HepG2 (cell line): ENCODE data around the gene TMEM154. TPM values are rescaled to one million over a fixed set of nuclear protein-coding genes. Genes with fewer than 3 reads are reported as not detected.
A peak's percentile ranks its signal among the peaks of the same experiment; 100 is the strongest.

Source experiments
- ATAC-seq: fragments of 200-7000 bp; cut with Tn5 transposase; 3 replicates; pipeline ENCODE4 v1.9.1; 2020; ENCODE audit warnings: mild to moderate bottlenecking, moderate library complexity
- BruUV-seq: library from RNA; stranded (reverse); fragments of 400-500 nt; replicated peaks from 2 replicates; lab custom pipeline; 2021; lab: Mats Ljungman, UMichigan
- CTCF ChIA-PET: fragments of 300-600 bp; formaldehyde crosslinking; extraction: SDS; loops from one replicate; lab custom pipeline; 2021; ENCODE audit warnings: low total read pairs, inconsistent platforms, low intra/inter-chr PET ratio; lab: Yijun Ruan, JAX
- POLR2A ChIA-PET: fragments of 350-600 bp; sonication (Branson Sonifier 250); formaldehyde crosslinking; loops from one replicate; lab custom pipeline; 2020; ENCODE audit warnings: antibody characterized with exemption, inconsistent platforms; lab: Yijun Ruan, JAX
- DNase-seq: peaks from one replicate; pipeline ENCODE4 v3.0.0-alpha.2; 2015; ENCODE audit warnings: low spot score
- FAIRE-seq: peaks from 3 replicates; lab custom pipeline; 2011; peaks lifted over from hg19 to GRCh38; lab: Jason Lieb, UNC
- H2AFZ ChIP-seq: one replicate; pipeline ENCODE4 v1.6.1; 2011; ENCODE audit warnings: low read length, inconsistent platforms
- H3K27ac ChIP-seq: fragments of 300-600 bp; 3 replicates; pipeline ENCODE4 v1.8.0; 2011; ENCODE audit warnings: mixed run types, mild to moderate bottlenecking, mixed read lengths, low read length, inconsistent platforms; ENCODE audit not compliant: insufficient read depth; ENCODE audit errors: extremely low read length
- H3K27me3 ChIP-seq, 2 experiments: fragments of 200-600 bp in 1 of 2; 2 replicates in 1 of 2; 3 replicates in 1 of 2; pipeline versions ENCODE4 v1.6.0 to v1.8.0; 2011; ENCODE audit warnings: low read length in 2 of 2, mild to moderate bottlenecking in 2 of 2, moderate library complexity in 2 of 2, inconsistent platforms in 1 of 2; ENCODE audit not compliant: insufficient read depth in 2 of 2, control insufficient read depth in 1 of 2
- H3K36me3 ChIP-seq, 2 experiments: fragments of 200-600 bp in 1 of 2; replicated peaks in 1 of 2; 2 replicates in 1 of 2; 3 replicates in 1 of 2; pipeline versions ENCODE4 v1.5.1 to v1.8.0; 2011; ENCODE audit warnings: low read length in 2 of 2, inconsistent platforms in 1 of 2; ENCODE audit not compliant: insufficient read depth in 2 of 2, control insufficient read depth in 1 of 2
- H3K4me1 ChIP-seq: 2 replicates; pipeline ENCODE4 v1.5.1; 2012; ENCODE audit warnings: low read length, inconsistent platforms; ENCODE audit not compliant: insufficient read depth
- H3K4me2 ChIP-seq: 2 replicates; pipeline ENCODE4 v1.6.0; 2011; ENCODE audit warnings: low read depth, low read length, inconsistent platforms
- H3K4me3 ChIP-seq, 3 experiments: fragments of 200-600 bp in 1 of 3; sonication (generic), shearing (Covaris generic) in 1 of 3; replicated peaks in 1 of 3; 2 replicates each; pipeline ENCODE4 v1.5.1; 2011 to 2016; ENCODE audit warnings: low read length in 3 of 3, inconsistent platforms in 2 of 3, low read depth in 2 of 3, mild to moderate bottlenecking in 2 of 3, control low read depth in 1 of 3, mixed read lengths in 1 of 3; ENCODE audit not compliant: insufficient read depth in 1 of 3
- H3K79me2 ChIP-seq: one replicate; pipeline ENCODE4 v1.6.1; 2011; ENCODE audit warnings: low read length, inconsistent platforms; ENCODE audit not compliant: insufficient read depth
- H3K9ac ChIP-seq: 2 replicates; pipeline ENCODE4 v1.6.0; 2011; ENCODE audit warnings: mild to moderate bottlenecking, low read depth, low read length, inconsistent platforms; ENCODE audit not compliant: insufficient read depth
- H3K9me3 ChIP-seq: 2 replicates; pipeline ENCODE4 v1.5.1; 2012; ENCODE audit warnings: mild to moderate bottlenecking, low read length
- H4K20me1 ChIP-seq: 2 replicates; pipeline ENCODE4 v1.6.0; 2011; ENCODE audit warnings: inconsistent platforms, mild to moderate bottlenecking, low read length, moderate library complexity; ENCODE audit not compliant: insufficient read depth
- GATAD2A ChIP-seq: IDR thresholded peaks from 2 replicates; pipeline ENCODE4 v1.6.1; 2016
- KLF9 ChIP-seq: IDR thresholded peaks from 2 replicates; pipeline ENCODE4 v1.6.1; 2016; ENCODE audit warnings: low read depth
- NR2F1 ChIP-seq, 2 experiments: fragments of 450-650 bp in 1 of 2; formaldehyde crosslinking in 1 of 2; IDR thresholded peaks; 2 replicates each; pipeline versions ENCODE4 v1.5.0 to v1.6.1; 2016 to 2020; ENCODE audit warnings: mild to moderate bottlenecking in 1 of 2, missing compliant biosample characterization in 1 of 2, missing genetic modification reagents in 1 of 2, moderate library complexity in 1 of 2
- TEAD3 ChIP-seq: optimal IDR thresholded peaks from 2 replicates; pipeline ENCODE3; 2016; ENCODE audit warnings: borderline replicate concordance
- ZFP1 ChIP-seq: IDR thresholded peaks from 2 replicates; pipeline ENCODE4 v1.6.1; 2016
- ZNF235 ChIP-seq: sonication (generic); formaldehyde crosslinking; IDR thresholded peaks from 2 replicates; pipeline ENCODE4 v1.8.1; 2023; ENCODE audit warnings: mild to moderate bottlenecking, missing genetic modification reagents, borderline replicate concordance
- ZNF557 ChIP-seq: sonication (generic); formaldehyde crosslinking; IDR thresholded peaks from 2 replicates; pipeline ENCODE4 v1.4.0; 2020; ENCODE audit warnings: missing genetic modification reagents
- WGBS: methylation state at CpG from one replicate; pipeline ENCODE4 v1.1.6; 2017; ENCODE audit warnings: low lambda C conversion rate; 5-methylcytosine and 5-hydroxymethylcytosine counted together
- in situ Hi-C: cut with HindIII; loops from 2 replicates; pipeline ENCODE4 v1.10.0; 2017; ENCODE audit warnings: low pct_unique_long_range_greater_than_20kb; ENCODE audit not compliant: extremely low pct_ligation_motif_present
- intact Hi-C: fragments of 100-400 bp; cut with micrococcal nuclease; formaldehyde crosslinking; loops from one replicate; pipeline ENCODE4 v1.10.0; 2022; ENCODE audit not compliant: unreplicated experiment
- polyA plus RNA-seq, 8 experiments: library from polyadenylated mRNA; depleted of rRNA in 3 of 8; stranded (reverse) in 7 of 8; unstranded in 1 of 8; fragments of >200 nt; fragmentation: Illumina TruSeq in 4 of 8; extraction: Trizol in 4 of 8; gene quantifications; 2 replicates each; pipeline versions ENCODE4 v1.2.1 to v1.2.3, GENCODE V29; 2011 to 2016; ENCODE audit warnings: low read depth in 4 of 8, missing spikeins in 1 of 8, mixed read lengths in 1 of 8; ENCODE audit not compliant: insufficient read depth in 1 of 8
- total RNA-seq, 5 experiments: library from RNA; depleted of rRNA; stranded (reverse); fragments of >200 nt; fragmentation: Illumina TruSeq; extraction: Trizol; gene quantifications; 2 replicates each; pipeline ENCODE4 v1.2.3, GENCODE V29; 2016; ENCODE audit warnings: low read depth in 1 of 5
- TF ChIP-seq, protein P1 (sequence below): sonication (generic); formaldehyde crosslinking; IDR thresholded peaks from 2 replicates; pipeline ENCODE4 v1.8.0; 2022; ENCODE audit warnings: mild to moderate bottlenecking, missing genetic modification reagents, borderline replicate concordance
- TF ChIP-seq, protein P2 (sequence below): sonication (generic); formaldehyde crosslinking; IDR thresholded peaks from 2 replicates; pipeline ENCODE4 v1.8.0; 2022; ENCODE audit warnings: mild to moderate bottlenecking, missing genetic modification reagents, moderate library complexity
- TF ChIP-seq, protein P3 (sequence below): sonication (generic); formaldehyde crosslinking; IDR thresholded peaks from 2 replicates; pipeline ENCODE4 v1.9.0; 2021; ENCODE audit warnings: missing genetic modification reagents, borderline replicate concordance

Gene TMEM154
- total and polyA plus RNA-seq, 2 of the 13 experiments (the other 11 are each of a cell fraction or from before 2014, with no cell fraction given): 0.03 TPM; not detected in 1

DNA sequence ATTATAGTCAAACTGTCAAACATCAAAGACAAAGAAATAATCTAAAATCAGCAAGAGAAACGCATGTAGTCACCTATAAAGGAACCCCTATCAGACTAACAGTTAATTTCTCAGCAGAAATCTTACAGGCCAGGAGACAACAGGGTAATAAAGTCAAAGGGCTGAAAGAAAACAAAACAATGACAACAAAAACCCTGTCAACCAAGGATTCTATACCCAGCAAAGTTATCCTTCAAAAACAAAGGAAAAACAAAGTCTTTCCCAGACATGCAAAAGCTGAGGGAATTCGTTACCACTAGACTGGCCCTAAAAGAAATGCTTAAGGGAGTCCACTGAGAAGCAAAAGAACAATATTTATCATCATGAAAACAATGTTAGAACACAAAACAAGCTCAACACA, 22.1 kb downstream of the TMEM154 start:
- no peak overlapping the region for H3K27ac ChIP-seq
- no TSS peak for BruUV-seq
- DNase-seq (no peak), ATAC-seq (no peak)
- in situ Hi-C loops (no loop called here), intact Hi-C loops (no loop called here)
- 0% methylated on average over 2 of the region's 2 CpGs for WGBS
- POLR2A ChIA-PET: no interaction called here
- H3K9ac ChIP-seq: no peak overlapping the region
- H3K27me3 ChIP-seq: no peaks in the 10 kb centered on the region; a peak in 1 of 5 replicates
- H2AFZ ChIP-seq: no peak overlapping the region
- H4K20me1 ChIP-seq: no peaks in the 10 kb centered on the region
- no peak overlapping the region for H3K4me2 ChIP-seq
- TF ChIP-seq ZNF235 (CRISPR knock-in tag) (no peak), ZFP1 (CRISPR knock-in tag) (peak; percentile 75; the same call in 1 of the 2 replicates)
- TF ChIP-seq, all 625 proteins: peak for 1
- no peaks in the 10 kb centered on the region for H3K79me2 ChIP-seq
- no peaks in the 10 kb centered on the region for H3K36me3 ChIP-seq
- no peak overlapping the region for H3K4me3 ChIP-seq
- H3K4me1 ChIP-seq: peaks cover 10% of the 10 kb centered on the region
- peaks cover 24% of the 10 kb centered on the region for H3K9me3 ChIP-seq
- CTCF ChIA-PET: no interaction called here
- no peak for FAIRE-seq

DNA sequence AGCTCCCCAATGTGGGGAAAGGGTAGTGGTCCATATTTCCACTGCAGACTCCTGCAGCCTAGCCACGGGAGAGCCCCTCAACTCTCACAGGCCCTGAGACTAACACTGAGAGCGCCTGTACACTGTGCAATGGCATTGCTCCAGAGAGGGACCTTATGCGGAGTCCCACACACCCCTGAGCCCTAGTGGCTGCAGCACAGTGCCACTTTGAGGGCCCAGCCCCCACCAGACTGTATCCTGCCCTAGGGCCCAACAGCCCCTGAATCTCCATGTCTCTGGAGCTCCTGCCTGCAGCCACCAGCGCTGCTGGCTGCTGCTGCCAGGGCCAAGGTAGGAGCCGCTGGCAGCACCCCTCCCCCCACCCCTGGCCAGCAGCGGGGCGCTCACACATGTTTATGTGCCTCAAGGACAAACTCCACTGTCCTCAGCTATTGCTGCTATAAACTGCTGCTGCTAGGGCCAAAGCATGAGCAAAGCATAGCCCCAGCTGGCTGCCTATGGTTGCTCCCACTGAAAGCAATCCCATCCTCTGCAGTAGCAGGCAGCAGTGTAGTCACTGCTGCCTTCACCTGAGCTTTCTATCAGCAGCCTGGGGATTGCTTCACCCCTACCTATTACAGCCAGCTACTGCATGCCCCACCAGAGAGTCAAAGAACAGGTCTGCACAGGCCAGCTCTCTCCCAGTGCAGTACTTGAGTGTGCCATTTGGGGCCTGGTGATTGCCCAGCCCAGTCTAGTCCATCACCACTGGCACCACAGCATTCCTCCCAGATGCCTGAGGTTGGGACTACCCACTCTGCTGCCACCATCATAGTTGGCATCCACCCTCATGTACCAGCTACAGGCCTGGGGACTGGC, 24.3 kb downstream of the TMEM154 start:
- 0% methylated on average over 1 of the region's 7 CpGs for WGBS
- no peak for DNase-seq
- Histone ChIP-seq H3K9me3 (peaks cover 24% of the 10 kb centered on the region), H3K4me1 (peaks cover 10% of the 10 kb centered on the region), H3K79me2 (no peaks in the 10 kb centered on the region), H4K20me1 (no peaks in the 10 kb centered on the region), H3K4me3 (peak overlapping the region in 1 of 3 experiments; percentile 36; a peak in 1 of 6 replicates), H2AFZ (no peak overlapping the region), H3K9ac (no peak overlapping the region), H3K27ac (no peak overlapping the region), H3K36me3 (no peaks in the 10 kb centered on the region), H3K4me2 (peak overlapping the region; percentile 39), H3K27me3 (no peaks in the 10 kb centered on the region)
- BruUV-seq: no TSS peak
- FAIRE-seq: no peak
- ChIA-PET POLR2A (no interaction called here), CTCF (no interaction called here)
- peak; percentile 86 for ATAC-seq
- in situ Hi-C loops: no loop called here
- intact Hi-C loops: no loop called here
- TF ChIP-seq, protein P1, sequence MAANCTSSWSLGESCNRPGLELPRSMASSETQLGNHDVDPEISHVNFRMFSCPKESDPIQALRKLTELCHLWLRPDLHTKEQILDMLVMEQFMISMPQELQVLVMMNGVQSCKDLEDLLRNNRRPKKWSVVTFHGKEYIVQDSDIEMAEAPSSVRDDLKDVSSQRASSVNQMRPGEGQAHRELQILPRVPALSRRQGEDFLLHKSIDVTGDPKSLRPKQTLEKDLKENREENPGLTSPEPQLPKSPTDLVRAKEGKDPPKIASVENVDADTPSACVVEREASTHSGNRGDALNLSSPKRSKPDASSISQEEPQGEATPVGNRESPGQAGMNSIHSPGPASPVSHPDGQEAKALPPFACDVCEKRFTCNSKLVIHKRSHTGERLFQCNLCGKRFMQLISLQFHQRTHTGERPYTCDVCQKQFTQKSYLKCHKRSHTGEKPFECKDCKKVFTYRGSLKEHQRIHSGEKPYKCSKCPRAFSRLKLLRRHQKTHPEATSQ (CRISPR knock-in tag): no peak
- no peak for TF ChIP-seq ZNF557 (CRISPR knock-in tag)
- TF ChIP-seq, protein P2, sequence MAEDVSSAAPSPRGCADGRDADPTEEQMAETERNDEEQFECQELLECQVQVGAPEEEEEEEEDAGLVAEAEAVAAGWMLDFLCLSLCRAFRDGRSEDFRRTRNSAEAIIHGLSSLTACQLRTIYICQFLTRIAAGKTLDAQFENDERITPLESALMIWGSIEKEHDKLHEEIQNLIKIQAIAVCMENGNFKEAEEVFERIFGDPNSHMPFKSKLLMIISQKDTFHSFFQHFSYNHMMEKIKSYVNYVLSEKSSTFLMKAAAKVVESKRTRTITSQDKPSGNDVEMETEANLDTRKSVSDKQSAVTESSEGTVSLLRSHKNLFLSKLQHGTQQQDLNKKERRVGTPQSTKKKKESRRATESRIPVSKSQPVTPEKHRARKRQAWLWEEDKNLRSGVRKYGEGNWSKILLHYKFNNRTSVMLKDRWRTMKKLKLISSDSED (CRISPR knock-in tag): no peak
- TF ChIP-seq TEAD3 (CRISPR knock-in tag): no peak
- TF ChIP-seq GATAD2A (CRISPR knock-in tag): no peak
- TF ChIP-seq, protein P3, sequence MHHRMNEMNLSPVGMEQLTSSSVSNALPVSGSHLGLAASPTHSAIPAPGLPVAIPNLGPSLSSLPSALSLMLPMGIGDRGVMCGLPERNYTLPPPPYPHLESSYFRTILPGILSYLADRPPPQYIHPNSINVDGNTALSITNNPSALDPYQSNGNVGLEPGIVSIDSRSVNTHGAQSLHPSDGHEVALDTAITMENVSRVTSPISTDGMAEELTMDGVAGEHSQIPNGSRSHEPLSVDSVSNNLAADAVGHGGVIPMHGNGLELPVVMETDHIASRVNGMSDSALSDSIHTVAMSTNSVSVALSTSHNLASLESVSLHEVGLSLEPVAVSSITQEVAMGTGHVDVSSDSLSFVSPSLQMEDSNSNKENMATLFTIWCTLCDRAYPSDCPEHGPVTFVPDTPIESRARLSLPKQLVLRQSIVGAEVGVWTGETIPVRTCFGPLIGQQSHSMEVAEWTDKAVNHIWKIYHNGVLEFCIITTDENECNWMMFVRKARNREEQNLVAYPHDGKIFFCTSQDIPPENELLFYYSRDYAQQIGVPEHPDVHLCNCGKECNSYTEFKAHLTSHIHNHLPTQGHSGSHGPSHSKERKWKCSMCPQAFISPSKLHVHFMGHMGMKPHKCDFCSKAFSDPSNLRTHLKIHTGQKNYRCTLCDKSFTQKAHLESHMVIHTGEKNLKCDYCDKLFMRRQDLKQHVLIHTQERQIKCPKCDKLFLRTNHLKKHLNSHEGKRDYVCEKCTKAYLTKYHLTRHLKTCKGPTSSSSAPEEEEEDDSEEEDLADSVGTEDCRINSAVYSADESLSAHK (CRISPR knock-in tag): no peak
- no peak for TF ChIP-seq NR2F1 (CRISPR knock-in tag; IDR thresholded peaks at IDR 0.05)
- no peak for TF ChIP-seq KLF9 (CRISPR knock-in tag)
